ENCODE data around the gene PIK3AP1. TPM values are rescaled to one million over a fixed set of nuclear protein-coding genes. Genes with fewer than 3 reads are reported as not detected.

PIK3AP1 gene
- total and polyA plus RNA-seq, 10 of the 15 experiments (the other 5 are each of a cell fraction or from before 2014, with no cell fraction given) = 26.2 to 306 (median 119) TPM

GRCh38 chr10:96686514-96686913 lies 33.8 kb downstream of the PIK3AP1 start (continued):
- TF ChIP-seq EP300 (IDR thresholded peaks at IDR 0.05; ENCODE audit: borderline replicate concordance in 1 of 2, control insufficient read depth in 1 of 2, low read depth in 2 of 2, low read length in 2 of 2) = no peak
- no peak for TF ChIP-seq EGR1 (IDR thresholded peaks at IDR 0.05; ENCODE audit: borderline replicate concordance in 1 of 2, low read depth in 2 of 2, low read length in 2 of 2)
- no peak for TF ChIP-seq RELA (IDR thresholded peaks at IDR 0.05; ENCODE audit: borderline replicate concordance, partially characterized antibody)

DNA sequence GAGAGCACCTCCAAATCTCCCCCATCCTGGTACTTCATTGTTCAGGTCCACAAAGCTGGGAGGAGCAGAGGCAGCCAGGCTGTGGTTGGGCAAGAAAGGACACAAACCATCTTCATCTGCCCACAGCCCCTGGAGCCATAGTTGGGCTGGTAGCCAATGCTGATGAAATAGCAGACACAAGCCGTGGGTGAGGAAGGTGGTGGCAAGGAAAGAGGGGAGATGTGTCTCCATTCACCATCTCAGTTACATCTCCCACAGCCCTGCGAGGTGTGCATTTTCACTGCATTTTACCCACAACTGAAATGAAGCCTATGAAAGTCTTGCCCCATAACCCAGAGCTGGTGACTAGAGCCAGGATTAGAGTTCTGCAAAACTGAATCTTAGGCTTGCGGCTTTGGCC lies 35.0 kb downstream of the PIK3AP1 start:
- FAIRE-seq (no peak), DNase-seq (ENCODE audit: low read depth, low spot score) (no peak), ATAC-seq (peak; percentile 10; the same call in 1 of the 3 replicates)
- H3K4me1 ChIP-seq (ENCODE audit: control insufficient read depth, insufficient read depth, low read length) = peaks cover 21% of the 10 kb centered on the region
- WGBS (ENCODE audit: insufficient coverage, insufficient replicate concordance, low lambda C conversion rate, missing lambda C conversion rate) = 88% methylated on average over 3 of the region's 3 CpGs
- ChIA-PET POLR2A (interaction anchor here (0.6 to 1.8 kb wide), 5 partner anchors 9 to 36 kb away, joined by 3 to 6 read pairs (median 4); no protein-coding TSS in a partner anchor), SMC1A (ENCODE audit: uncharacterized antibody, unreplicated experiment) (interaction anchor here (1.0 to 2.7 kb wide), 6 partner anchors 12 to 40 kb away, joined by 3 to 14 read pairs (median 3); no protein-coding TSS in a partner anchor), RAD21 (ENCODE audit: unreplicated experiment) (interaction anchor here (1.2 kb wide), 1 partner anchor 19 kb away, joined by 3 read pairs; no protein-coding TSS in a partner anchor), CTCF (interaction anchor here (1.9 kb wide), 1 partner anchor 42 kb away, joined by 4 read pairs; no protein-coding TSS in a partner anchor)
- H3K27ac ChIP-seq (ENCODE audit: control insufficient read depth, insufficient read depth) = no peak overlapping the region
- peaks cover 82% of the 10 kb centered on the region for H3K79me2 ChIP-seq (ENCODE audit: control insufficient read depth, insufficient read depth, low read length)
- no peak overlapping the region for H3K9ac ChIP-seq (ENCODE audit: control insufficient read depth, insufficient read depth, low read length)
- no peak overlapping the region for H3K4me3 ChIP-seq
- intact Hi-C loops (cut with micrococcal nuclease; ENCODE audit: unreplicated experiment) (no loop called here), in situ Hi-C loops (cut with MboI) (no loop called here)
- H3K9me3 ChIP-seq (replicated peaks; ENCODE audit: control insufficient read depth, insufficient read depth, low read length) = peaks cover 3% of the 10 kb centered on the region; the same call in 2 of the 3 replicates
- BruUV-seq (replicated peaks) = no TSS peak
- no peaks in the 10 kb centered on the region for H3K27me3 ChIP-seq (replicated peaks in 1 of 2; ENCODE audit: control insufficient read depth in 2 of 2, insufficient read depth in 2 of 2, low read length in 1 of 2)
- H3K4me2 ChIP-seq (ENCODE audit: control insufficient read depth, insufficient read depth) = no peak overlapping the region
- peaks cover 7 to 42% of the 10 kb centered on the region in 2 experiments; a peak in 3 of 4 replicates for H3K36me3 ChIP-seq (ENCODE audit: control insufficient read depth in 2 of 2, insufficient read depth in 2 of 2, low read length in 1 of 2)
- H2AFZ ChIP-seq (ENCODE audit: control insufficient read depth, low read depth, low read length) = no peak overlapping the region
- peaks cover 6% of the 10 kb centered on the region for H4K20me1 ChIP-seq (ENCODE audit: control insufficient read depth, insufficient read depth)
- TF ChIP-seq HDGF (IDR thresholded peaks at IDR 0.05) (no peak), FOXM1 (IDR thresholded peaks at IDR 0.05; ENCODE audit: low read depth, low read length) (no peak), ZNF207 (IDR thresholded peaks at IDR 0.05; ENCODE audit: borderline replicate concordance) (no peak), IKZF2 (IDR thresholded peaks at IDR 0.05) (no peak), SIX5 (IDR thresholded peaks at IDR 0.05; ENCODE audit: low read depth, low read length, severe bottlenecking) (no peak), ZNF687 (IDR thresholded peaks at IDR 0.05) (no peak), ATF7 (IDR thresholded peaks at IDR 0.05; ENCODE audit: low read depth) (no peak)
- TF ChIP-seq, protein P1, sequence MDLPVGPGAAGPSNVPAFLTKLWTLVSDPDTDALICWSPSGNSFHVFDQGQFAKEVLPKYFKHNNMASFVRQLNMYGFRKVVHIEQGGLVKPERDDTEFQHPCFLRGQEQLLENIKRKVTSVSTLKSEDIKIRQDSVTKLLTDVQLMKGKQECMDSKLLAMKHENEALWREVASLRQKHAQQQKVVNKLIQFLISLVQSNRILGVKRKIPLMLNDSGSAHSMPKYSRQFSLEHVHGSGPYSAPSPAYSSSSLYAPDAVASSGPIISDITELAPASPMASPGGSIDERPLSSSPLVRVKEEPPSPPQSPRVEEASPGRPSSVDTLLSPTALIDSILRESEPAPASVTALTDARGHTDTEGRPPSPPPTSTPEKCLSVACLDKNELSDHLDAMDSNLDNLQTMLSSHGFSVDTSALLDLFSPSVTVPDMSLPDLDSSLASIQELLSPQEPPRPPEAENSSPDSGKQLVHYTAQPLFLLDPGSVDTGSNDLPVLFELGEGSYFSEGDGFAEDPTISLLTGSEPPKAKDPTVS (IDR thresholded peaks at IDR 0.05; ENCODE audit: low read depth, low read length) = no peak
- TF ChIP-seq, protein P2, sequence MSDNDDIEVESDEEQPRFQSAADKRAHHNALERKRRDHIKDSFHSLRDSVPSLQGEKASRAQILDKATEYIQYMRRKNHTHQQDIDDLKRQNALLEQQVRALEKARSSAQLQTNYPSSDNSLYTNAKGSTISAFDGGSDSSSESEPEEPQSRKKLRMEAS (IDR thresholded peaks at IDR 0.05; ENCODE audit: low read depth, low read length) = no peak

Measured in GM12878 (cell line).